ENCODE data around the gene SH2D7. TPM values are rescaled to one million over a fixed set of nuclear protein-coding genes. Genes with fewer than 3 reads are reported as not detected.

The SH2D7 gene
- not detected in 2 replicates for polyA plus RNA-seq

GRCh38 chr15:78092261-78093041 is at the start of gene SH2D7:
TSS of gene SH2D7 (plus strand) at chr15:78092561. CDS start at chr15:78092585, 24 bp downstream.

GRCh38 chr15:78077053-78077870 is 15.1 kb upstream of the SH2D7 start, which contains the start of gene TBC1D2B:
TSS of gene TBC1D2B (minus strand) at chr15:78077711. CDS start at chr15:78077652, 59 bp downstream.

GRCh38 chr15:78131295-78132061 is 39.1 kb downstream of the SH2D7 start, which contains the start of gene CIB2:
TSS of gene CIB2 (minus strand) at chr15:78131445. CDS start at chr15:78131215, 230 bp downstream.

GRCh38 chr15:78149068-78149804 is 56.9 kb downstream of the SH2D7 start, which contains the start of gene IDH3A:
TSS of gene IDH3A (plus strand) at chr15:78149362. CDS start at chr15:78149404, 42 bp downstream.

Other genes with a start within 250 kb of the SH2D7 start
- gene TBC1D2B, start 14.8 kb upstream of the SH2D7 start, polyA plus RNA-seq = 1.6 and 5.3 TPM in 2 replicates
- 1.4 and 6.7 TPM in 2 replicates for gene CIB2, start 38.9 kb downstream of the SH2D7 start, polyA plus RNA-seq
- gene IDH3A, start 56.8 kb downstream of the SH2D7 start, polyA plus RNA-seq = 189 and 215 TPM in 2 replicates
- gene ACSBG1, start 142.0 kb downstream of the SH2D7 start, polyA plus RNA-seq = 3.7 and 3.8 TPM in 2 replicates
- gene DNAJA4, start 172.0 kb downstream of the SH2D7 start, polyA plus RNA-seq = 65.5 and 105 TPM in 2 replicates
- gene SKIC8, start 207.0 kb downstream of the SH2D7 start, polyA plus RNA-seq = 375 and 533 TPM in 2 replicates
- gene CRABP1, start 247.8 kb downstream of the SH2D7 start, polyA plus RNA-seq = 2.5 TPM in 1 of 2 replicates, not detected in the other